SKM-1 (cell line): Measurements from ENCODE around the gene TRIM9.
"Not testable (repeated sequence)": the region's sequence is repeated elsewhere in the genome, so short reads cannot be mapped to it uniquely, and the experiment has no call there.

Source experiments
- DNase-seq: peaks from one replicate; lab custom pipeline; 2025; ENCODE audit not compliant: unreplicated experiment; lab: John Stamatoyannopoulos, UW

Gene TRIM9

DNA sequence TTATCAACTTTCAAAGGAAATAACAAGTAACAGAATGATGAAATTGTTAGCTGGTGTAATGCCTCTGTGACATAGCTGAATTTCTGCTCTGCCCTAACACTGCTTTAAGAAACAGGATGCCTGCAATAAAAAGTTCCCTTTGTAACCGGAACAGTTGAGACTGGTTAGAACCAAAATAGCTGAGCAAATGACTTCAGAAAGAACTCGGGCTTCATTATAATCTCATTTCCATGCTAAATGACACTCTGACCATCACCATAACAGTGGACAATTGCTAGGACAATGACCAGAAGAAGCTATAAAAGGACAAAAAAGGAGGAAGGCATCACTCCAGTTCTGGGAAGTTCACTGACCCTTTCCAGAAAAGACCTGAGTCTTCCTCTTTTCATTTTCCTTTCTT, 127.1 kb downstream of the TRIM9 start:
- peak; percentile 26 for DNase-seq

DNA sequence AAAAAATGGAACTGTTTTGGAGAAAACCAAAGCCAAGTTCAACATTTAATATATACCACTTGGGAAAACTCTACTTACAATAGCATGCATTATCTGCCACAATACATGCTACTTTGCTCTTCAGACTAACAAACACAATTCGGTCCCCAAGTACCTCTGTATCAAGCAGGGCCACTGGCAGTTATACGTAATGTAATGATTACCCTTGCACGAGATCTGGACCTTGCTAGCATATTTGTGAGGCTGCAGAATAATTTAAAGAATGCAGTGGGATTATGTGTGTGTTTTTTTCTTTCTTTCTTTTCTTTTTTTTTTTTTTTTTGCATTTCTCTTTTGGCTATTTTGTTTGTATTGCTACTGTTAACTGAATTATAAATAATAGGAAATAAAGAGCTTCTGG, 127.8 kb downstream of the TRIM9 start:
- no peak for DNase-seq

DNA sequence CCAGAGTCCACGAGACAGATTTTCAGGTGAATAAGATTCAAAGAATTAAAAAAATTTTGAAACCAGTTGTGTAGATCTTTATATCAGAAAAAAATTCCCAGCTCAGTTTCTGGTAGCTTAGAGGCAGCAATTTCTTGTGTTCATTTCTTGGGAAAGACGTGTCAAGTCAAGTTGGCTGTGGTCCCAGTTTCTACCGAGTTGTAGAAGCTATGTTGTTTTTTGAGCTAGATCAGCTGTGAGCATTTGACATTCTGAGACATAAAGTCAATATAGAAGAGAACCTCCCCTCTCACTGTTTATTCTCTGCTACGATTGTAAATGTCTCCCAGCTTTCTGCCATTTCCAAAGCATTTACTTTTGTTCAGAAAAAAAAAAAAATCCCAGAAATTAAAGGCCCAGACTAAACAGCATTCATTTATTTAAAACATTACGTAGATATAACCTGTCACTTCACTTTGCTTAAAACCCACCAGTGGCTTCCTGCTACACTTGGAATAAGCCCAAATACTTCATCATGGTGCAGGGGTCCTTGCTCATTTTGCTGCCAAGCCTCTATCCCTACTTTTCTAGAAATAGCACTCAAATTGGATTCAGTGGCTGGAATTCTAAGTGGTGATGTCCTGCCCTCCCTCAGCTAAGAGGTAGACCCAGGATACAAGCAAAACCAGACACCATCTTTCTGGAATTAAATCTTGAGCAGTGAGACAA, 130.1 kb downstream of the TRIM9 start:
- no peak for DNase-seq

DNA sequence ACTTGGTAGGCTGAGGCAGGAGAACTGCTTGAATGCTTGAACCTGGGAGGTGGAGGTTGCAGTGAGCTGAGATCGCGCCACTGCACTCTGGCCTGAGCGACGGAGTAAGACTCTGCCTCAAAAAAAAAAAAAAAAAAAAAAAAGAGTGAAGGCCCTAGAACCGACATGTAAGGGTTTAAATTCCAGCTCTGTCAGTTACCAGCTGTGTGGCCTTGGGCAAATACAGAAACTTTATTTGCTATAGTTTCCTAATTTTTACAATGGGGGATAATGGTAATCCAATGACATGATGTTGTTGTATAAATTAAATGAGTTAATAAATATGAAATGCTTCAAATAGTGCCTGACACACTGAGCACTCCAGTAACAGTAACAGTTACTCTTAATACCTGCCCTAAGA, 131.0 kb downstream of the TRIM9 start:
- DNase-seq: no peak

DNA sequence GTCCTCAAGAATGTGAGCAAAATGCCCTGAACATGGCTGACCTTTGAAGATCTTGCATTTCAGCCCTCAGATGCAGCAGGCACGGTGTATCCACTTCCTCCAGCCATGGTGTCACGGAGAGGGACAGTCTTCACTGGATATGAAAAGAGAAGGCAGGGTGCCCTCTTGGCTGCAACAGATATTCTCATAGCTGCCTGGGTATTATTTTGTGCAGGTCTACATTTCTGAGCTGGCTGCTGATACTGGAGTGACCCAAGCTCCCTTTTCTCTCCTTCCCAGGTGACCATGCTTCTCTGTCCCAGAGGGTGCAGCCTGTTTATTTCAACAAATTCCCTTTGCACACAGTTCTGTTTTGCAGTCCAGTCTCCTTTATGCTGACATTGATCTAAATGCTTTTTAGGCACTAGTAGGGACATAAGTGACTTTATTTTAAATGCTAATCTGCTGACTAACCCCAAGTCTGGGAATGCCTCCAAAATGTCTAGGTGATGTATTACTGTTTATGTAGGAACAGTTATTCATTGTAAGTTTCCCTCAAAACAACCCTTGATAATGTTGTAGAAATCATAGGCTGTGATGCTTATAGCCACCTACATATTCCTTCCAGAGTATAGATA, 133.2 kb downstream of the TRIM9 start:
- no peak for DNase-seq

DNA sequence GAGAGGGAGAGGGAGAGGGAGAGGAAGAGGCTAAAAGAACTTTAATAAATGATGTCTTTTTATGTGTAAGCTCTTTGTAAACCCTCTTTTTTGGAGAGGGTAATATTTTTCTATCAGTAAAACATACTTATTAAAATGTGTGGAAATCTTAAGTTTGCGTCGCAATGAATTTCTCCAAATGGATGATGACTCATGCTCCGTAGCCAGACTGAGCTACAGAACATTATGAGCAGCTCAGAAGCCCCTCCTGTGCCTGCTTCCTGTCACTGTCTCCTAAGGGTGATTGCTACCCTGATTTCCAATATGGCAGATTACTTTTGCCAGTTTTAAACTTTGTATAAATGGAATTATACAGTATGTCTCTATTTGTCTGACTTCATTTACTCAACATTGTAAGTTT, 137.6 kb downstream of the TRIM9 start:
- DNase-seq: no peak

DNA sequence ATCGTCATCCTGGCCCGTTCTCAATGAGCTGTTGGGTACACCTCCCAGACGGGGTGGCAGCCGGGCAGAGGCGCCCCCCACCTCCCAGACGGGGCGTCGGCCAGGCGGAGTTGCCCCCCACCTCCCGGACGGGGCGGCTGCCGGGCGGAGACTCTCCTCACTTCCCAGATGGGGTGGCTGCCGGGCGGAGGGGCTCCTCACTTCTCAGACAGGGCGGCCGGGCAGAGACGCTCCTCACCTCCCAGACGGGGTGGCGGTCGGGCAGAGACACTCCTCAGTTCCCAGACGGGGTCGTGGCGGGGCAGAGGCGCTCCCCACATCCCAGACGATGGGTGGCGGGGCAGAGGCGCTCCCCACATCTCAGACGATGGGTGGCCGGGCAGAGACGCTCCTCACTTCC, 138.5 kb downstream of the TRIM9 start:
- not testable (repeated sequence) for DNase-seq

DNA sequence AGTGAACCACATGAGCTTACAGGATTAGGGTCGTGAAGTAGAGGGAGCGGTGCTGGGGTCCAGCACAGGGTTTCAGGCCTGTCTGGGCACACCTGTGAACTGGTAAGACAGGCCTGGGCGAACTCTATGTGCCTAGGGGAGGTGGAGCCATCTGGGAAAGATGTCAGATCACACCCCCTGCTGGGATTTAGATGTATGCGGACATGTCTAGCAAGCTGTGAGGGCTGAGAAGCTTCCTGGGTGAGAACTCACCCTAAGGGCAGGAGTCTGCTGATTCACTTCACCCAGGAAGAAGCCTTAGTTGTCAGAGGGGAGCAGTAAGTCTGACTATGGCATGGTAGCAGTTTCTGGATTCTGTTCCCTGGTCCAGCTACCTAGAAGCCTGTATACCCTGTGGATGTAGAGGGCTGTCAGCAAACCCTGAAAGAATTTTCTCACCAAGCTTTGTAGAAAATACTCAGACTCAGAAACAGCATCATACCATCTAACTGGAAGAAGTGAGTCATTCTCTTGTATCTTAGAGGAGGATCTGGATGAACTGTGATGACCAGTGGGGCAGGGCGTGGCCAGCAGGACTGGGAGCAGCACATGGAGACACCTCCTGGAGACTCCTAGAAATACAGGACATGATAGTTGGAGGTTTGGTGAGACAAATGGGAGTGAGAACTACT, 139.4 kb downstream of the TRIM9 start:
- no peak for DNase-seq

DNA sequence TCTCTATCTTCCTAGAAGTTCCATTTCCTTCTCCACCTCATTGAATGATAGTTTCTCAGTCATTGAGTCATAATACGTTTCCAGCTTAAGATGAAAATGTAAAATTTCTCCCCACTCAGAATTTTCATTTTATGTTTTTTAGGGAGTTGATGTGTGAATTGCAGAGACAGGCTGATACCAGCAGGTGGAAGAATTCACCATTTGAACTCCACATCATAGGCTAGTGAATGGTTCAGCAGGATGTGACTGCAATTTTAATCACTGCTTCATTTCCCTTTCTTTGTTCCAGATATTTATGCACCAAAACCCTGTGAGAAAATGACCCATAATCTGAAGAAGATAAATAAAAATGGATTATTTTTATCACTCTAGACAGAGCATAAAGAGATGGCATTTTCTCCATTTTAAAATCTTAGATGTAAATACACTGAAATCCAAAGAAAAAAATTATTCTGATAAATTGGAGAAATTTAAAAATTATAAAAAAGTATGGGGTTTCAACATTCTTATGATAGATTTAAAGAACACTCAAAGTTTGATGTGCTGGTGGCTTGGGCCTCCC, 140.0 kb downstream of the TRIM9 start:
- peak; percentile 15 for DNase-seq

DNA sequence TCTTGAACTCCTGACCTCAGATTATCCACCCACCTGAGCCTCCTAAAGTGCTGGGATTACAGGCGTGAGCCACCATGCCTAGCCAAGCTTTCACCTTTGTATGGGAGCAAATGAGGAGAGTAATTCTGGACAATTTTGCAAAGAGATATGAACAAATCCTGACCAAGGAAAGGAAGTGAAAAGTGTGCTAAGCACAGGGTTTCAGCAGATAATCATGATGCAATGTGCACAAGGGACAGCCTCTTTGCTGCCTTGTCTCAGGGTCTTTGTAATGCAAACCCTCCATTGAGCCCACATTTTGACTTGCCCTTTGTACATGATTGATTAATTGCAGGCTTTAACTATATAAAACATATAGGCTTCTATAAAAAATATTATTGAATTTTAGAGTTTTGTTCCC, 141.4 kb downstream of the TRIM9 start:
- DNase-seq: no peak

DNA sequence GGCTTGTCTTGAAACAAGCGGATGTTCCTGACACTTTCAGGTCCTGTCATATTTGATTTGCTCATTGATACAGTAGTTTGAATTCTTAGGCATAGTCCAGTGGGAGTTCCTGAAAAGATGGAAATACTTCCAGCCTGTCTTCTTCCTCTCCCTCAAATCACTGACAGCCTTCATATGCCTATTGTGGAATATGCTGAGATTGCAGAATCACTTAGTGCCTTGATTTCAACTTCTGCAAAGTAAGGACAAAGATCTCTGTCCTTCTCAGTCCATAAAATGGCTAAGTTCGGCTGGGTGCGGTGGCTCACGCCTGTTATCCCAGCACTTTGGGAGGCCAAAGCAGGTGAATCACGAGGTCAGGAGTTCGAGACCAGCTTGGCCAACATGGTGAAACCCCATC, 143.9 kb downstream of the TRIM9 start:
- no peak for DNase-seq

DNA sequence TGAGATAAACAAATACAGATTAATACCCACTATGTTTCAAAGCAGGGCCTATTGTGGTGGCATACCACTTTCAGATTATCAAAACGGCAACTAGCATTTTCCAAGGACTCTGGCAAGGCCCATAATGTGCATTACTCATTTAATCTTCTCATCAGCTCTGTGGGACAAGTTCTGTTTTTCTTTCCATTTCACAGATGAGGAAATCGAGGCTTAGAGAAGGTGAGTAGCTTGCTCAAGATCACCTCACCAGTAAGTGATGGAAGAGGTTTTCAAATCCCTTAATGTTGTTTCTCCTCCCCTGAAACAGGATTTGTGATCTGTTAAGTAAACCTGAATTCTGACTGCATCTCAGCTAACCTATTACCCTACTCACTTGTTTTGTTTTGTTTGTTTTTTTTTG, 146.7 kb downstream of the TRIM9 start:
- DNase-seq: no peak

DNA sequence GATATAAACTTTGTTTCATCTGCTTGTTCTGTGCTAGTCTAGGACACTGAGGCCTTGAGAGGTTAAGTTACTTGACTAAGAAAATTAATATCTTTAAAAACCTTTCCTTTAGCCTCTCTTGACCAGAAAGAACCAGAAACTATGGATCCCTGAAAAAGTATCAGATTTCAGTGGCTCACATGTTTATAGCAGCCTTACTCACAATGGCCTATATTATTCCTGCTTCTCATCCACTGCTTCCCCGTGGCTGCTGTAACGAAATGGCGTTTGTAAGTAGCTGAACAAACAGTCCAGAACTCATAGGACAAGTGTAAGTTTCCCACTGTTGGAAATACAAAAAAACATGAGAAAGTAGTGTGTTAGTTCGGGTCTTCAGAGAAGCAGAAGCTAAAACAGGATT, 147.5 kb downstream of the TRIM9 start:
- DNase-seq: no peak

DNA sequence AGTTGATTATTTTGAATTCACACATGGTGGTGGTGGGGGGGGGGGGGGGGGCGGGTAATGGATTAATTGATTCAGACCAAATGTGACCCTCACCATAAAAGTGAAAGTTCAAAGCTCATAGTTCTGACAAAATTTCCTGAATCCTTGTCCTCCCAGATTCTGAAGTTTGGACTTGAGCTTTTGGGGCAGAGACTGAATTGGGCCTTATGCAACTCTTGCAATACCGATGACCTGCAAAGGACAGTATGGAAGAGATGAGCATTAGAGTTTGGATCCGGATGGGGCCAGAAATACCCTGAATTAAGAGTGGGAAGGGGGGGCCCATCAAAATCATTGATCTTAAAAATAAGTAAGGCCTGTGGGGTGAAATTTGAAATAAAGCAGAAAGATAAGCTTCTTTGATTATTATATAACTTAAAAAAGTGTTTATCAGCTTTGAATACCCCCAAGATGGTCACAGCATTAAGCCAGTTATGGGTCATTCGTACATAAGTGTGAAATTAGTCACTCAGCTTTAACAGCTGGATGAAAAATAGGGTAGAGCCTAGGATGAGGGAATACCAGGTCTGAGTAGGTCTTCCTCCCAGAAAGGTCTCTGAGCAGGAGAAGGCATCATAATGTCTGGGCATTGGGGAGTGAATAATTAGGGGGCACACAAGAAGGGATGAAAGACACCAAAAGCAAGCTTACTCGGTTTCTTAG, 148.5 kb downstream of the TRIM9 start:
- no peak for DNase-seq

DNA sequence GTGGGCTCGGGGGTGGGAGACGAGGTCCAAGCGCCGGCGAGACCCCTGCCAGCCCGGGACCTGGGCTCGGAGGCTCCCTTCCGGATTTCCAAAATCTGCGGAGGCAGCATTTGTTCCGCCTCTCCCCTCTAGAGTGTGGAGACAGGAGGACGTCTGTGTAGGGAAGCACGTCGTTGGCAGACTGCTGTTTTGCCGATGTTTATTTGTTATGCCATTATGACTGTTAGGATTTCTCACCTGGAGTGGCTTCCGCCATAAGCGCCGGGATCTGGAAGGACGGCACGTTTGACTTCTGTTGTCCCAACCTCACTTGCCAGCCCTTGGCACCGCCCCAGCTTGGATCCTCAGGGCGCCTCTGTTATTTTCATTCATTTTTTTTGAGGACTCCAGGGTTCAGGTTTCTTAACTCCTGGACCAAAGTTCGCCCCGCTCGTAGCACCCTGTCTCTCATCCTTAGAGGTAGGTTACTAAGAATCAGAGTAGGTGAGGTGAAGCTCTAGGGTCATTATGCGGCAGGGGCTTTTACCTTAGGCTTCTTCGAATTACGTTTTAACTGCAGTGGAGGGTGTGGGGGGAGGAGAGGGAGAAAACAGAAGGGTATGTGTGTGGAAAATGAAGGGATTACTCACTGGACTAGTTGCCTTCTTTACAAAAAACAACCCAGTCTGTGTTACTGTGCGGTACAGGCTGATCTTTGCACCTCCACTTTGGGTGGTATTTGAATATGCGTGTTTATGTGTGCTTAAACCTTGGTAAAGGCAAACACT, 150.1 kb downstream of the TRIM9 start:
- no peak for DNase-seq

DNA sequence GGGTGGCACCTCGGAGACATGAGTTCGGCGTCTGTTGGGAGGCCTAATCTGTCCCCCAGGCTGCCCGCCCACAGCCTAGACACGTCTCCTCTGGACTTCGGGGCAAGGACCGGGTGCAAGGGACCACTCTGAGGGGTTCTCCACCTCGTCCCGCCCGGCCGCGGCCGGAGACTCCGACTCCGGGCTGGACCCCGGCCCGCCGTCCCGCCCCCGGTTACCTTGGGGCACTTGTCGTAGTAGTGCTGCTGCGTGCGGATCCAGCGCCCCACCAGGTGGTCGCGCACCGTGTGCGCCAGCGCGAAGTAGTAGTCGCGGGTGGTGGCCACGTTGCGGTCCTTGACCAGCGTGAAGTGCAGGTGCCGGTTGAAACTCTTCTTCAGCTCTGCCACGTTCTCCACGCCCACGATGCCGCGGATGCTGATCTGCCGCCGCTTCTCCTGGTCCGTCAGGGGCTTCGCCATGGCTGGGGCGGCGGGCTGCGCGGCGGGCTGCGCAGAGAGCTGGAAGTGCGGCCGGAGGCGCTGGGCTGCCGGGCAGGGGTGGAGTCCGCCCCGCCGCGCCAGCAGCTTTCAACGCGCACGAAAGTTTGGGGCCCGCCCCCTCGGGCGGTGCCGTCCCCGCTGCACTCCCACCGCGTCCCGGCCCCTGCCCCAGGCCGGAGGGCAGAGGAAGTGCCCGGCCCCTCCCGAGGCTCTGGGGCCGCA, 150.8 kb downstream of the TRIM9 start, which contains the start of gene PYGL:
TSS of gene PYGL (minus strand) at position 541 of the 704 bp plus-strand sequence. CDS start at position 461, 80 bp downstream.
- no peak for DNase-seq

DNA sequence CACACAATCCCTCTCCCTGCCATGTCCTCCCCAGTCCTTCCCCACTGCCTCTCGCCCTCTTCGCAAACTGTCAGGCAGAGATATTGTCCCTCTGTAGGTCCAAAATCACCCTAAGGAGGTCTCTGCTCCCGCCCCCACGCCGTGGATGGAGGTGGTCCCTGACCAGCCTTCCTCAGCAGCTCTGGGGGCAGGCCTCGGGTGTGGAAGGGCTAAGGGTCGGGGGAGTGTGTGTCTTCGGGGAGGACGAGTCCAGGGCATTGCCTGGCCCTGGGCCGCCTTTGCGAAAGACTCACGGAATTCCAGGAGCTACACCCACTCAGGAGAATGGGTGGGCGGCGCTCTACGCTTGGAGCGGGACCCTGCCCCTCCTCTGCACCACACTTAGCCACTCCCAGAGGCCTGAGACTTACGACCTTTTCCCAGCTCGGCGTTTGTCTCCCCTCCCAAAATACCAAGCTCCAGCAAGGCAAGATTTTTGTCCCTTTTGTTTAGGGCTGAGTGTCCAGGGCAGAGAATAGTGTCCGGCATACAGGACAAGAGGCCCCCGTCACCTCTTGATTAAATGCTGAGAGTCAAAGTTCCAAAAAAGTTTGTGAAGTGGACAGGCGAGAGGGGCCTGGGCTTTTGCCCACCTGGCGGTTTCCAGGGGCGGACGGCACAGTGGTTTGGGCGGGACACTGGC, 151.5 kb downstream of the TRIM9 start:
- no peak for DNase-seq

DNA sequence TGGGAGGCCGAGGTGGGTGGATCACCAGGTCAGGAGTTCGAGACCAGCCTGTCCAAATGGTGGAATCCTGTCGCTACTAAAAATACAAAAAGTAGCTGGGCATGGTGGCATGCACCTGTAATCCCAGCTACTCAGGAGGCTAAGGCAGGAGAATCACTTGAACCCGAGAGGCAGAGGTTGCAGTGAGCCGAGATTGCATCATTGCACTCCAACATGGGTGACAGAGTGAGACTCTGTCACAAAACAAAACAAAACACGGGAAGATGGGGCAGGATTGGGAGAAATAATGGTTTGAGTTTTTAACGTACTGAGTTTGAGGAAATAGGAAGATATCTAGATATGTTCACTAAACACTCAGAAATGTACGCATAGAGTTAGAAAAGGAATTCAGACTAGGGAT, 153.3 kb downstream of the TRIM9 start:
- DNase-seq: not testable (repeated sequence)

DNA sequence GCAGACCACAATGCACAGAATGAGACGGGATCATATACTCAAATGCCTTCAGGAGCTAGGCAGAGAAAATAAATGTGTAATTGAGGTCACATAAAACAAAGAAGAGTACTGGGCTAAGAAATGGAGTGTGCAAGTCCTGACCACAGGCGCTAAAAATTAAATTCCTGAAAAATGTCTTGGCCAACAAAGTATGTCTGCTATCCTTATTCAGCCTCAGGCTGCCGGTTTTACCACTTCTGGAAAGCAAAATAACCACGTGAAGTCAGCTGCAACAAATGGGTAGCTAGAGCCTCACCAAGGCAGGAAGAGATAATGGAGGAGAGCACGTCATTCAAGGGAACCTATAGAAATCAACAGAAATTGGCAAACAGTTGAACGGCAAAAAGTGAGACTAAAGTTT, 153.8 kb downstream of the TRIM9 start:
- DNase-seq: no peak
